Lung microvascular endothelial cell (primary cell): Measurements from ENCODE around the gene SYNPO2L. TPM values are rescaled to one million over a fixed set of nuclear protein-coding genes. Genes with fewer than 3 reads are reported as not detected.
A peak's percentile ranks its signal among the peaks of the same experiment; 100 is the strongest.
"Not testable (repeated sequence)": the region's sequence is repeated elsewhere in the genome, so short reads cannot be mapped to it uniquely, and the experiment has no call there.

Experiments
- DNase-seq, 2 donors: peaks; one replicate each; pipeline versions ENCODE4 v3.0.0 to v3.0.0-alpha.2; 2010; ENCODE audit warnings: low read depth in 2 of 2
- total RNA-seq: library from RNA; depleted of rRNA; stranded (reverse); fragments of >200 nt; gene quantifications from 2 replicates; pipeline ENCODE4 v1.2.1, GENCODE V29; 2014

Gene SYNPO2L
- total RNA-seq, 1 donor from 2014 or later, result not detected

- DNase-seq, result not testable (repeated sequence)
Measured at GRCh38 chr10:73617143-73617542, 38.7 kb downstream of the SYNPO2L start.

GRCh38 chr10:73614720-73615119, 41.1 kb downstream of the SYNPO2L start:
- no peak for DNase-seq

GRCh38 chr10:73609116-73609515, 46.7 kb downstream of the SYNPO2L start:
- peak; percentile 10 to 68 for DNase-seq

DNA sequence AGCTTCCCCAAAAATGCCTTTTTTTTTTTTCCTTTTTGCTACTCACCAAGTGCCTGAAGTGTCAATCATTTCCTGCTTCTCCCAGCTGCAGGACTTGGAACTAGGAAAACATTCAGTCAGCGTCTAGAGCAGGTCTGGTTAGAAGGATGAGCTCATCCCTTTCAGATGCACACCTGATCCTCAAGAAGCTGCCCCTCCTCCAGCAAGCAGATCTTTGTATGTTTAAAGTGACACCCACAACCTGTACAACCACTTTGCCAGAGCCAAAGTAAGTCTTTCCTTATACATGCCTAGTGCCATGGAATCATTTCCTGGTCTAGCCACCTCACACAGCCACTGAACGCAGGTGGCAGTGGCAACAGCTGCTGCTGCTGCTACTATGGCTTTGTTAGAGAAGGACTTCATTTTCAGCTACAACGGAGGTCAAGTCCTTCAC, 54.3 kb downstream of the SYNPO2L start:
- peak; percentile 19 to 85 for DNase-seq

GRCh38 chr10:73597346-73597745, 58.5 kb downstream of the SYNPO2L start:
- DNase-seq, result peak in 1 of 2 donors; percentile 54

Other genes with a start within 250 kb of the SYNPO2L start
- 70.6 and 71.2 TPM in 2 replicates for gene ANXA7, start 242.0 kb downstream of the SYNPO2L start, total RNA-seq
- 0.22 and 0.60 TPM in 2 replicates for gene MSS51, start 222.5 kb downstream of the SYNPO2L start, total RNA-seq
- 6.3 and 7.9 TPM in 2 replicates for gene PPP3CB, start 160.0 kb downstream of the SYNPO2L start, total RNA-seq
- 3.4 and 7.2 TPM in 2 replicates for gene USP54, start 64.7 kb downstream of the SYNPO2L start, total RNA-seq
- gene MYOZ1, start 14.6 kb downstream of the SYNPO2L start, total RNA-seq, result not detected in 2 replicates
- gene AGAP5, start 42.1 kb upstream of the SYNPO2L start, total RNA-seq, result 0.87 and 1.8 TPM in 2 replicates
- gene SEC24C, start 88.3 kb upstream of the SYNPO2L start, total RNA-seq, result 46.9 and 52.8 TPM in 2 replicates
- 21.6 and 28.6 TPM in 2 replicates for gene CHCHD1, start 126.0 kb upstream of the SYNPO2L start, total RNA-seq
- gene ZSWIM8, start 129.6 kb upstream of the SYNPO2L start, total RNA-seq, result 31.4 and 55.8 TPM in 2 replicates
- gene NDST2, start 155.6 kb upstream of the SYNPO2L start, total RNA-seq, result 5.4 and 6.5 TPM in 2 replicates
- gene CAMK2G, start 218.5 kb upstream of the SYNPO2L start, total RNA-seq, result 16.7 and 19.0 TPM in 2 replicates